H1 (cell line): ENCODE results near the gene PDE3A. TPM values are rescaled to one million over a fixed set of nuclear protein-coding genes. Genes with fewer than 3 reads are reported as not detected.

Experiments
- CTCF ChIA-PET: fragments of 300-600 bp; sonication (Branson Sonifier 250); formaldehyde crosslinking; loops from one replicate; lab custom pipeline; 2021; ENCODE audit not compliant: partially characterized antibody; lab: Charles Lee
- POLR2A ChIA-PET: fragments of 300-600 bp; sonication (Branson Sonifier 250); formaldehyde crosslinking; loops from one replicate; lab custom pipeline; 2021; ENCODE audit warnings: inconsistent platforms; ENCODE audit not compliant: partially characterized antibody; lab: Charles Lee
- DNase-seq, 2 experiments: peaks; one replicate each; pipeline versions ENCODE4 v3.0.0 to v3.0.0-alpha.2; 2010 to 2022; ENCODE audit warnings: low spot score in 2 of 2, low read depth in 1 of 2, mixed read lengths in 1 of 2
- FAIRE-seq: peaks from 2 replicates; lab custom pipeline; 2011; peaks lifted over from hg19 to GRCh38; lab: Jason Lieb, UNC
- H2AFZ ChIP-seq: 2 replicates; pipeline ENCODE4 v1.8.1; 2012; ENCODE audit warnings: low read length, inconsistent platforms
- H2AK5ac ChIP-seq: 2 replicates; pipeline ENCODE4 v1.6.1; 2013; ENCODE audit warnings: low read depth, low read length
- H2BK120ac ChIP-seq: replicated peaks from 2 replicates; pipeline ENCODE3; 2013; ENCODE audit warnings: low read depth, low read length, inconsistent platforms
- H2BK12ac ChIP-seq: 2 replicates; pipeline ENCODE4 v1.6.1; 2013; ENCODE audit warnings: low read depth, low read length
- H2BK15ac ChIP-seq: 2 replicates; pipeline ENCODE4 v1.6.1; 2013; ENCODE audit warnings: low read length
- H2BK20ac ChIP-seq: 2 replicates; pipeline ENCODE4 v1.6.1; 2013; ENCODE audit warnings: low read length
- H2BK5ac ChIP-seq: 2 replicates; pipeline ENCODE4 v1.6.1; 2013; ENCODE audit warnings: low read depth, low read length
- H3K14ac ChIP-seq: 2 replicates; pipeline ENCODE4 v1.6.1; 2013; ENCODE audit warnings: inconsistent platforms; ENCODE audit not compliant: insufficient read length
- H3K18ac ChIP-seq: 2 replicates; pipeline ENCODE4 v1.6.1; 2013; ENCODE audit warnings: low read length; ENCODE audit errors: extremely low read depth
- H3K23ac ChIP-seq: 2 replicates; pipeline ENCODE4 v1.6.1; 2013; ENCODE audit warnings: inconsistent platforms; ENCODE audit not compliant: insufficient read length
- H3K23me2 ChIP-seq: 2 replicates; pipeline ENCODE4 v1.6.1; 2013; ENCODE audit warnings: low read depth, low read length
- H3K27ac ChIP-seq: 2 replicates; pipeline ENCODE4 v1.6.1; 2011; ENCODE audit warnings: low read depth, low read length, inconsistent platforms
- H3K27me3 ChIP-seq, 4 experiments: replicated peaks in 1 of 4; 1 replicate in 1 of 4; 2 replicates in 3 of 4; pipeline versions ENCODE4 v1.6.1 to v1.8.1; 2011 to 2013; ENCODE audit warnings: low read length in 3 of 4, mild to moderate bottlenecking in 3 of 4, inconsistent platforms in 2 of 4, mixed read lengths in 2 of 4, moderate library complexity in 1 of 4; ENCODE audit not compliant: control insufficient read depth in 3 of 4, insufficient read depth in 3 of 4; ENCODE audit errors: extremely low read depth in 1 of 4
- H3K36me3 ChIP-seq, 4 experiments: 2 replicates each; pipeline versions ENCODE4 v1.6.1 to v1.8.1; 2011 to 2013; ENCODE audit warnings: mild to moderate bottlenecking in 4 of 4, low read length in 3 of 4, moderate library complexity in 2 of 4, control low read depth in 1 of 4, inconsistent platforms in 1 of 4; ENCODE audit not compliant: insufficient read depth in 4 of 4, control insufficient read depth in 2 of 4
- H3K4ac ChIP-seq: replicated peaks from 2 replicates; pipeline ENCODE3; 2013; ENCODE audit warnings: low read length, low read depth, mixed read lengths, inconsistent platforms; ENCODE audit not compliant: insufficient read length
- H3K4me1 ChIP-seq, 4 experiments: replicated peaks in 1 of 4; 1 replicate in 1 of 4; 2 replicates in 3 of 4; pipeline versions ENCODE4 v1.6.1 to v1.8.1; 2011 to 2013; ENCODE audit warnings: low read length in 3 of 4, inconsistent platforms in 2 of 4, mixed read lengths in 1 of 4; ENCODE audit not compliant: insufficient read depth in 4 of 4, control insufficient read depth in 3 of 4
- H3K4me2 ChIP-seq, 2 experiments: 2 replicates each; pipeline versions ENCODE4 v1.6.1 to v1.8.1; 2011 to 2013; ENCODE audit warnings: low read depth in 2 of 2, low read length in 2 of 2, control low read depth in 1 of 2, inconsistent platforms in 1 of 2, mild to moderate bottlenecking in 1 of 2; ENCODE audit not compliant: insufficient read depth in 1 of 2
- H3K4me3 ChIP-seq, 4 experiments: fragments of 200-600, 300-600 bp in 1 of 4; sonication (generic), shearing (Covaris generic), sonication (Bioruptor Twin) in 1 of 4; 2 replicates each; pipeline versions ENCODE4 v1.5.1 to v1.8.1; 2011 to 2016; ENCODE audit warnings: low read length in 4 of 4, low read depth in 3 of 4, control low read depth in 2 of 4, inconsistent platforms in 2 of 4, mild to moderate bottlenecking in 2 of 4, mixed read lengths in 1 of 4, moderate library complexity in 1 of 4; ENCODE audit not compliant: insufficient read depth in 2 of 4; ENCODE audit errors: extremely low read depth in 1 of 4
- H3K56ac ChIP-seq: replicated peaks from 2 replicates; pipeline ENCODE3; 2013; ENCODE audit warnings: low read depth, mild to moderate bottlenecking, mixed read lengths, low read length, inconsistent platforms; ENCODE audit not compliant: insufficient read length
- H3K79me1 ChIP-seq: 2 replicates; pipeline ENCODE4 v1.6.1; 2013; ENCODE audit warnings: low read depth, low read length, control low read depth
- H3K79me2 ChIP-seq, 2 experiments: 2 replicates each; pipeline versions ENCODE4 v1.6.1 to v1.8.1; 2012 to 2013; ENCODE audit warnings: low read length in 2 of 2, mild to moderate bottlenecking in 2 of 2, inconsistent platforms in 1 of 2; ENCODE audit not compliant: insufficient read depth in 2 of 2, control insufficient read depth in 1 of 2
- H3K9ac ChIP-seq, 4 experiments: replicated peaks in 1 of 4; 1 replicate in 1 of 4; 2 replicates in 3 of 4; pipeline versions ENCODE4 v1.6.1 to v1.8.1; 2011 to 2013; ENCODE audit warnings: low read depth in 3 of 4, low read length in 3 of 4, control low read depth in 2 of 4, mild to moderate bottlenecking in 2 of 4, moderate library complexity in 2 of 4, inconsistent platforms in 1 of 4; ENCODE audit errors: extremely low read depth in 1 of 4
- H3K9me3 ChIP-seq, 2 experiments: 2 replicates each; pipeline versions ENCODE4 v1.6.1 to v1.8.1; 2012 to 2013; ENCODE audit warnings: mild to moderate bottlenecking in 2 of 2, moderate library complexity in 2 of 2, control low read depth in 1 of 2, inconsistent platforms in 1 of 2, low read depth in 1 of 2, low read length in 1 of 2, mixed read lengths in 1 of 2; ENCODE audit not compliant: insufficient read depth in 2 of 2
- H4K20me1 ChIP-seq, 2 experiments: replicated peaks in 1 of 2; 2 replicates each; pipeline versions ENCODE3 to v1.8.1; 2011 to 2013; ENCODE audit warnings: inconsistent platforms in 2 of 2, low read length in 2 of 2, mild to moderate bottlenecking in 1 of 2; ENCODE audit not compliant: insufficient read depth in 2 of 2, control insufficient read depth in 1 of 2
- H4K5ac ChIP-seq: 2 replicates; pipeline ENCODE4 v1.6.1; 2013; ENCODE audit warnings: low read length, low read depth, mixed read lengths, inconsistent platforms; ENCODE audit not compliant: insufficient read length
- H4K8ac ChIP-seq: 2 replicates; pipeline ENCODE4 v1.8.0; 2013; ENCODE audit warnings: mild to moderate bottlenecking, moderate library complexity, low read length, inconsistent platforms; ENCODE audit not compliant: insufficient read depth; ENCODE audit errors: extremely low read depth
- H4K91ac ChIP-seq: replicated peaks from 2 replicates; pipeline ENCODE3; 2013; ENCODE audit warnings: low read length, mixed read lengths, inconsistent platforms; ENCODE audit not compliant: insufficient read length
- BRCA1 ChIP-seq: IDR thresholded peaks from 2 replicates; pipeline ENCODE4 v1.6.1; 2012; ENCODE audit warnings: low read depth, low read length, improper control_type of control experiment
- CHD2 ChIP-seq: IDR thresholded peaks from 2 replicates; pipeline ENCODE4 v1.6.1; 2012; ENCODE audit warnings: low read length, improper control_type of control experiment
- CTCF ChIP-seq, 3 experiments: IDR thresholded peaks; 1 replicate in 2 of 3; 2 replicates in 1 of 3; pipeline versions ENCODE4 v1.5.1 to v1.6.1; 2011; ENCODE audit warnings: low read length in 3 of 3, mild to moderate bottlenecking in 3 of 3, inconsistent platforms in 2 of 3, low read depth in 1 of 3, moderate library complexity in 1 of 3; ENCODE audit not compliant: insufficient read depth in 1 of 3; ENCODE audit errors: control extremely low read depth in 1 of 3
- GTF2F1 ChIP-seq: IDR thresholded peaks from 2 replicates; pipeline ENCODE4 v1.6.1; 2012; ENCODE audit warnings: low read depth, low read length, improper control_type of control experiment, borderline replicate concordance
- HDAC2 ChIP-seq, 2 experiments: fragments of 300-600 bp in 1 of 2; sonication (generic) in 1 of 2; IDR thresholded peaks; 2 replicates each; pipeline ENCODE4 v1.6.1; 2011 to 2012; ENCODE audit warnings: low read depth in 2 of 2, low read length in 2 of 2, mild to moderate bottlenecking in 2 of 2, moderate library complexity in 2 of 2, borderline replicate concordance in 1 of 2, inconsistent platforms in 1 of 2
- JUN ChIP-seq: IDR thresholded peaks from 2 replicates; pipeline ENCODE4 v1.6.1; 2011; ENCODE audit warnings: low read depth, mild to moderate bottlenecking, improper control_type of control experiment, low read length
- JUND ChIP-seq: IDR thresholded peaks from 2 replicates; pipeline ENCODE4 v1.6.1; 2011; ENCODE audit warnings: mild to moderate bottlenecking, improper control_type of control experiment, low read length
- MAFK ChIP-seq: IDR thresholded peaks from 2 replicates; pipeline ENCODE4 v1.6.1; 2012; ENCODE audit warnings: low read depth, mild to moderate bottlenecking, improper control_type of control experiment, low read length
- POLR2A ChIP-seq, 2 experiments: IDR thresholded peaks; 1 replicate in 1 of 2; 2 replicates in 1 of 2; pipeline ENCODE4 v1.6.1; 2011; ENCODE audit warnings: low read depth in 2 of 2, low read length in 2 of 2, mild to moderate bottlenecking in 2 of 2; ENCODE audit errors: control extremely low read depth in 1 of 2
- RFX5 ChIP-seq: IDR thresholded peaks from 2 replicates; pipeline ENCODE4 v1.6.1; 2011; ENCODE audit warnings: low read depth, low read length, improper control_type of control experiment, borderline replicate concordance
- SP2 ChIP-seq: IDR thresholded peaks from 2 replicates; pipeline ENCODE4 v1.6.1; 2012; ENCODE audit warnings: mild to moderate bottlenecking, low read length, inconsistent platforms
- TAF7 ChIP-seq: optimal IDR thresholded peaks from 2 replicates; pipeline ENCODE3; 2011; ENCODE audit warnings: low read depth, mild to moderate bottlenecking, inconsistent platforms, low read length, moderate library complexity, borderline replicate concordance
- TCF12 ChIP-seq: IDR thresholded peaks from 2 replicates; pipeline ENCODE4 v1.6.1; 2011; ENCODE audit warnings: low read depth, mild to moderate bottlenecking, low read length
- WGBS, 2 experiments: shearing (Covaris generic) in 1 of 2; methylation state at CpG; one replicate each; pipeline versions ENCODE4 v1.1.6 to v1.1.7; 2013 to 2015; ENCODE audit warnings: low lambda C conversion rate in 2 of 2, mixed read lengths in 2 of 2, inconsistent platforms in 1 of 2, low coverage in 1 of 2, missing lambda C conversion rate in 1 of 2; ENCODE audit not compliant: insufficient replicate concordance in 2 of 2, insufficient coverage in 1 of 2, insufficient read length in 1 of 2; ENCODE audit errors: extremely low coverage in 1 of 2, missing lambda C conversion rate in 1 of 2; 5-methylcytosine and 5-hydroxymethylcytosine counted together
- polyA plus RNA-seq, 7 experiments: library from polyadenylated mRNA; depleted of rRNA in 3 of 7; stranded (reverse) in 5 of 7; unstranded in 2 of 7; fragments of >200 nt in 5 of 7; fragments of 200-250 nt in 2 of 7; gene quantifications; 1 replicate in 5 of 7; 2 replicates in 1 of 7; 4 replicates in 1 of 7; pipeline versions ENCODE4 v1.2.1 to v1.2.3, GENCODE V29; 2011 to 2013; ENCODE audit warnings: missing spikeins in 2 of 7, mixed read lengths in 2 of 7
- total RNA-seq: library from RNA; stranded (reverse); fragmentation: NEBNext Ultra II Directional; extraction: Animal tissue kit (Norgen Biotek cat#: 25700); gene quantifications from 2 replicates; pipeline ENCODE4 v1.2.1, GENCODE V29; 2021

PDE3A gene
- total and polyA plus RNA-seq, 2 of the 8 experiments (the other 6 are each of a cell fraction or from before 2014, with no cell fraction given): 1.4 to 3.4 TPM

DNA sequence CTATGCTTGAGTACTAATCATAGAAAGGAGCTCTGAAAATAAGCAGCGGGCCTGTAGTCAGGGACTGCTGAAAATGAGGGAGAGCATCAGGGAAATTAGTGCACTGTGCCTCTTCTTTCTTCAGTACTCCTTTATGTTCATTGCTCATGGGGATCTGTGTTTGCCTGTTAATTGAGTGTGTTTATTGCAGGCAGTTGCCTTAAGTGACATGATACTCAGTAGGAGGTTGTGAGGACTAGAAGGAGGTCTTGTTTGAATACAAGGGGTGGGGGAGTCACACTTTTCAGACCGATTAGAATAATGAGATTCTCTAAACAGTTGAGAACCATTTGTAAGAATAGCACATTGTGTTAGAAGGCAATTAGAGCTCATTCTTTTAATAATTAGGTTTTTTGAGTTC lies 224.2 kb downstream of the PDE3A start:
- no peaks in the 10 kb centered on the region for H3K27me3 ChIP-seq
- H3K23ac ChIP-seq: no peak overlapping the region
- no peaks in the 10 kb centered on the region for H3K79me1 ChIP-seq
- WGBS, 2 experiments: 83% methylated on average over 2 of the region's 2 CpGs; no CpG with 5 or more reads in 1 of the 2 experiments
- H3K27ac ChIP-seq: no peak overlapping the region
- H3K4me3 ChIP-seq: no peak overlapping the region
- no peaks in the 10 kb centered on the region for H3K36me3 ChIP-seq
- H2BK5ac ChIP-seq: no peak overlapping the region
- H3K56ac ChIP-seq: no peak overlapping the region
- no peak overlapping the region for H4K8ac ChIP-seq
- H4K5ac ChIP-seq: no peak overlapping the region
- no peak for DNase-seq
- H3K4me2 ChIP-seq: no peak overlapping the region
- no peaks in the 10 kb centered on the region for H3K23me2 ChIP-seq
- H2AFZ ChIP-seq: no peak overlapping the region
- no peak for FAIRE-seq
- POLR2A ChIA-PET: no interaction called here
- H2BK12ac ChIP-seq: no peak overlapping the region
- H4K91ac ChIP-seq: no peak overlapping the region
- no peaks in the 10 kb centered on the region for H3K79me2 ChIP-seq
- no peak overlapping the region for H2AK5ac ChIP-seq
- H3K9ac ChIP-seq: no peak overlapping the region
- no peak overlapping the region for H3K18ac ChIP-seq
- H2BK15ac ChIP-seq: no peak overlapping the region
- H3K9me3 ChIP-seq: no peaks in the 10 kb centered on the region
- CTCF ChIA-PET: no interaction called here
- H3K4ac ChIP-seq: no peak overlapping the region
- no peak overlapping the region for H2BK20ac ChIP-seq
- H4K20me1 ChIP-seq: no peaks in the 10 kb centered on the region
- peaks cover 0 to 6% (median 0%) of the 10 kb centered on the region in 4 experiments; a peak in 1 of 7 replicates for H3K4me1 ChIP-seq
- H3K14ac ChIP-seq: no peak overlapping the region
- no peak overlapping the region for H2BK120ac ChIP-seq
- TF ChIP-seq JUND: no peak
- TF ChIP-seq MAFK: no peak
- TF ChIP-seq POLR2A (IDR thresholded peaks at IDR 0.05; ENCODE audit: control extremely low read depth in 1 of 2, low read depth in 2 of 2, low read length in 2 of 2): no peak
- TF ChIP-seq GTF2F1: no peak
- TF ChIP-seq CHD2: no peak
- TF ChIP-seq BRCA1: no peak
- no peak for TF ChIP-seq RFX5
- TF ChIP-seq TAF7: no peak
- TF ChIP-seq TCF12: no peak
- TF ChIP-seq HDAC2 (IDR thresholded peaks at IDR 0.05; ENCODE audit: borderline replicate concordance in 1 of 2, low read depth in 2 of 2, low read length in 2 of 2): no peak
- TF ChIP-seq CTCF (IDR thresholded peaks at IDR 0.05; ENCODE audit: control extremely low read depth in 1 of 3, insufficient read depth in 1 of 3, low read depth in 1 of 3, low read length in 3 of 3): no peak
- TF ChIP-seq JUN: no peak
- no peak for TF ChIP-seq SP2
